Erythroblast (primary cell): ENCODE measurements around the gene TRIP10.
A peak's percentile ranks its signal among the peaks of the same experiment; 100 is the strongest.
"Not testable (repeated sequence)": the region's sequence is repeated elsewhere in the genome, so short reads cannot be mapped to it uniquely, and the experiment has no call there.

Experiments
- DNase-seq, 2 experiments: peaks; one replicate each; lab custom pipeline; 2025; lab: John Stamatoyannopoulos, UW
- GATA1 ChIP-seq: IDR thresholded peaks from 2 replicates; pipeline ENCODE4 v1.6.1; 2011; ENCODE audit warnings: low read depth, mild to moderate bottlenecking, control low read depth, low read length, moderate library complexity
- POLR2A ChIP-seq: IDR thresholded peaks from 2 replicates; pipeline ENCODE4 v1.6.1; 2011; ENCODE audit warnings: mild to moderate bottlenecking, low read length

TRIP10 gene

DNA sequence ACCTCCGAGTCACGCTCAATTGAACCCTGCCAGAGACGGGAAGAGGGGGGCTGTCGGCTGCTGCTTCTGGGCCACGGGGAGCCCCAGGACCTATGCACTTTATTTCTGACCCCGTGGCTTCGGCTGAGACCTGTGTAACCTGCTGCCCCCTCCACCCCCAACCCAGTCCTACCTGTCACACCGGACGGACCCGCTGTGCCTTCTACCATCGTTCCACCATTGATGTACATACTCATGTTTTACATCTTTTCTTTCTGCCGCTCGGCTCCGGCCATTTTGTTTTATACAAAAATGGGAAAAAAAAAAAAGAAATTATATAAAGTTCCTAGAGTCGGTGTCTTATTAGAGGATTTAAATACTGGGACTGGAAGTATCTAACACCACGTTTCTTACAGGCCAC is 11.7 kb downstream of the TRIP10 start:
- no peak for DNase-seq
- TF ChIP-seq GATA1 (no peak), POLR2A (no peak)

- no peak for DNase-seq
- TF ChIP-seq GATA1 (no peak), POLR2A (no peak)
These were observed 13.0 kb downstream of the TRIP10 start for GRCh38 chr19:6752256-6753177.

GRCh38 chr19:6753178-6754031 is 13.9 kb downstream of the TRIP10 start:
- DNase-seq = peak; percentile 92 to 93
- peak; percentile 32 for TF ChIP-seq POLR2A
- no peak for TF ChIP-seq GATA1

- no peak for DNase-seq
- no peak for TF ChIP-seq GATA1
- no peak for TF ChIP-seq POLR2A
These were observed 14.7 kb downstream of the TRIP10 start for GRCh38 chr19:6754136-6754535.

- DNase-seq = no peak
- no peak for TF ChIP-seq GATA1
- no peak for TF ChIP-seq POLR2A
These were observed 15.4 kb downstream of the TRIP10 start for GRCh38 chr19:6754653-6755463.

DNA sequence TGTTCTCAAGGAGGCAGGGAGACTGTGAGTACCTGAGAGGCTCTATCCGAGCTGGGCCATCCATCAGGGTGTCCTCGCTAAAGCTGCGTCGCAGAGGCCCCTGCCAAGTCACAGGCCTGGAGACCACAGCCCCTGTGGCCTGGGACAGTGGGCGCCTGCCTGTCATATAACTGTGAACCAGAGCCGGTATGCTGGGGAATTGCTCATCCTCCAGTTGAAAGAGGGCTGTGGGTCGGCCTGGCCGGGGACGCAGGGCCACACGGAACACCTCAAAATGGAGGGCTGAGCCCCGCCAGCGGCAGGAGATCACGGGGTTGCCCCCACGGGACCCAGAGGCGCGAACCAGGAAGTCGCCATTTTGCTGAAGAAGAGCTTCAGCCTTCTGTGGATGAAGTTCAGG is 21.1 kb downstream of the TRIP10 start:
- TF ChIP-seq GATA1 = no peak
- no peak for TF ChIP-seq POLR2A

DNA sequence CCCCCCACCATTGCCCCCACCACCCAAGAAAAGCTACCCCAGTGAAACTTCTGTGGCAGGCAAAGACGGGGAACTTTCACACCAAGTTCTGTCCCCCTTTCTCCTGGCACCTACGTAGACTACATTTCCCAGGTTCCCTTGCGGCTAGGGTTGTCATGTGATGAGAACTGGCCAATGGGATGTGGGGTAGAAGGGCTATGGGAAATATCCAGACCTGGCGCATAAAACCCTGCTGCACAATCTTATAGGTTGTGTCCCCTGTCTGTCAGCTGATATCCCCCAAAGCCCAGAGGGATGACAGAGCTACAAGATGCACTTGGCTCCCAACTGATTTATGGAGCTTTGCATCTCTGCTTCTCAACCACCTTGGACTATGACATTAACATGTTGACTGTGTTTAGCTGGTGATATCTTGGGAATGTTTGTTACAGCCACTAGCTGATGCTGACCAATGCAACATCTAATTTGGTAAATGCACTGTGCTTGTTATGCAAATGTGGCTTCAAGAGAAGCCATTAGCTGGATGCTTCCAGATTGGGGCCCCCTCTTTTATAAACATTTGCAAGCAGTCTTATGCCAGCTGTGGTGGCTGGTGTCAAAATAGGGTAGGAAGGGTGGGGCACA is 21.7 kb downstream of the TRIP10 start:
- no peak for DNase-seq

More for the DNA sequence above, 21.1 kb downstream of the TRIP10 start:
- DNase-seq = no peak

DNA sequence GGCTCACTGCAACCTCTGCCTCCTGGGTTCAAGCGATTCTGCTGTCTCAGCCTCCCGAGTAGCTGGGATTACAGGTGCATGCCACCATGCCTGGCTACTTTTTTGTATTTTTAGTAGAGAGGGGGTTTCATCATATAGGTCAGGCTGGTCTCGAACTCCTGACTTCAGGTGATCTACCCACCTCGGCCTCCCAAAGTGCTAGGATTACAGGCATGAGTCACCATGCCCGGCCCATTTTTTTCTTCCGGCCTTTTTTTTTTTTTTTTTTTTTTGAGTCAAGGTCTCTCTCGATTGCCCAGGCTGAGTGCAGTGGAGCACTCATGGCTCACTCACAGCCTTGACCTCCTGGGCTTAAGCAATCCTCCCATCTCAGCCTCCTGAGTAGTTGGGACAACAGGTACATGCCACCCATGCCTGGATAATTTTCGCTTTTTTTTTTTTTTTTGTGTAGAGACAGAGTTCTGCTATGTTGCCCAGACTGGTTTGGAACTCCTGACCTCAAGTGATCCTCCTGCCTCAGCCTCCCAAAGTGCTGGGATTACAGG is 22.8 kb downstream of the TRIP10 start:
- not testable (repeated sequence) for DNase-seq

More for the DNA sequence above, 21.7 kb downstream of the TRIP10 start:
- no peak for TF ChIP-seq GATA1
- TF ChIP-seq POLR2A = no peak

DNA sequence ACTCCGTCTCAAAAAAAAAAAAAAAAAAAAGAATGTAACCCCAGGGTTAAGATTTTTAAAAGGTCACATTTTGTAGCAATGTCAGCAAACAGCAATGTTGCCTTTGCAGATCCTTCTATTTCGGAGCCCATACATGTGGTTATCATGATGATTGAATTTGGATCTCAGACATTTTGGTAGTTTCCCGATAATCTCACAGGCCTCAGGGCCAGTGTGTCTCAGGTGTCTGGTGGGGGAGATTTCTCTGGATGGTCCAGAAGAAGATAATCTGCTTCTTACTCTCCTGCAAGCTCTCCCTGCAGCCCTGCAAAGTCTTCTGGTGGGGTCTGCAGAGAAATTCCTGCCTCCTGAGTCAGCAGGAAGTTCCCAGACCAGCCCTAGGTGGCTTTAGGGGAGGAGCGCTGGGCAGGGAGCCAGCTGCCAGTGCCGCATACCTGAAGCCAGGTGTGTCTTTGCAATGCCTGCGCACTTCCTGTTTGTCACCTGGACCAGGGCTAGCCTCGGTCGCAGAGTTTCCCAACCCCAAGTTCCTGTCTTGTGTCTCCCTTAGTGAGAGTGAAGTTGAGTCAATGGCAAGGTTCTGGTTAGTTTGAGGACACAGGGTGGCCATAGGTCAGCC is 26.4 kb downstream of the TRIP10 start:
- DNase-seq = no peak
- TF ChIP-seq POLR2A (no peak), GATA1 (no peak)

DNA sequence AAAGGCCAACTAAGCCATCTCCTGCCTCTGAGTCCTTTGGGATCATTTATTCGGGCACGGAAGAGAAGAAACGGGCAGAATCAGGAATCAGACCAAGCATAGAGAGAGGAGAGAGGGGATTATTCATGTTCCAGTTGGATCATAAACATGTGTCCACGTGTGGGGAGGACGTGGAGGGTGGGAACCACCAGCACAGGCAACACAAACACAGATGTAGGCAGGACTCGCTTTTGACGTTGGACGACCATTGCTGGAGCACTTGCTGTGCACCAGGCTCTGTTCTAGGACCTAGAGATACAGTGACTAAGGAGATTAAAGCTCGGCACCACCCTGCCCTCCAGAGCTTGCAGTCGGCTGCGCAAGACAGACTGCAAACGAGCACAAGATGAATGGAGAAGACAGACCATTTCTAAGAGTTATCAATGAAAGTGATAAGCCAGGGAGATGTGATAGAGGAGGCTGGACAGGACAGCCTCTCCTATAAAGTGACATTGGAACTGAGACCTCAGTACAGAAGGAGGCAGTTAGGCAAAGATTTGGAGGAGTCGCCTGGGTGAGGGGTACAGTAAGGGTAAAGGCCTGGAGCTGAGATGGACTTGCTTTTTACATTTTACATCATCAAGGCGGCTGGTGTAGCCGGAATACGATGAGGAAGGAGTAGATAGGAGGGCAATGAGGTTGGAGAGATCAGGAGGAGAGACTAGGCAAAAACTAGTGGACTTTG is 27.0 kb downstream of the TRIP10 start:
- no peak for TF ChIP-seq GATA1
- no peak for TF ChIP-seq POLR2A
- DNase-seq = no peak

DNA sequence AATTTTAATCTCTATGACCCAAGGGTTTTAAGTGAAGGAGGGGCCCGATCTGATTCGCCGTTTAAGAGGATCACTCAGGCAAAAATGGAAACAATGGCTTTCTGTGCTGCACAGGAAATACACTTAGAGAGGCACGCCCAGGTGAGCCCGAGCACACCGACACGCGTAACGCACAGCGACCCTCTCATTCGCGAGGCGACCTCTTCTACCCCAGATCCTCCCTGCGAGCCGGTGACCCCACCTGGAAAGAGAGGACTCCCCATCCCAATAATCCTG is 27.5 kb downstream of the TRIP10 start:
- TF ChIP-seq POLR2A (no peak), GATA1 (no peak)
- no peak for DNase-seq
